ENCODE measurements around the gene PLAC1.

The PLAC1 gene

DNA sequence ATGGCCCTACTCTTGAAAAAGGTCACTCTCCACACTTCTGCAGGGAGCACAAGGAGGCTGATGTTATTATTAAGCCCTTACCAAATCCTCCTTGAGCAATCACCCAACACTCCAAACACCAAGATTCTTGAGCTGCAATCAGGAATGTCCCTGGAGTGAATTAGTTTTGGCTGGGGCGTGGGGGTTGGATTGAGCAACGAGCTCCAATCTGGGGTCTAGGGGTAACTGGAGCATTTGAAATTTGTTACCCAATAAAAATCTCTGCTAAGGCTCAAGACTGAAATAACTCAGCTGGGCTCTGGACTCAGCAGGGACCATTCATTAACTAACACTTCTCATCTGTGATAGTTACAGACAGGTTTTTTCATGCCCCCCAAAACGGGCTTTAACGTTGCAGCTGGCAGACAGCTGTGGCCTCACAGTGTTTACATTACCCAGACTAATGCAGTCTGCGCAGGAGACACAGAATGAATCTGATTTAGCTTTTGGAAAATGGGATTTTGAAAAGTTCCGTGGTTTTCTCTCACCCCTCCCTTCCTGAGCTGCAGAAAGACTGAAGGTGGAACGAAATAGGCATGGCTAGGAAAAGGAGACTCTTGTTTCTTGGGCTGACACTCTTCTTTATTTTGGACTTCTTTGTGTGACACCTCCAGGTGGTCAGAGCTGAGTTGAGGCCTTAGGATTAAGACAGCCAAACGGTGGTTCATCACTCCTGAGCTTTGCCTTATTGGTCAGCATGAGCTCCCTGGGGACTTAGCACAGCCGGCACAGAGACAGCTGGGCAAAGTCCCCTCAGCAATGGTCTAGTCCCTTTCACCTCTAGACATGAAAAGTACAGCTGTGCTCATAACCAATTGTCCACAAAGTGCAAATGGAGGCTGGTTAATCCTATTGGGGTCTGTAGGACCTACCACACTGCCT, 26.6 kb downstream of the PLAC1 start:
- no peak overlapping the region for H3K4me3 ChIP-seq (ENCODE audit: low read length)
- peaks cover 20% of the 10 kb centered on the region for H3K4me1 ChIP-seq (ENCODE audit: control insufficient read depth, insufficient read depth, low read length)
- no peaks in the 10 kb centered on the region for H3K36me3 ChIP-seq (ENCODE audit: control insufficient read depth, insufficient read depth, low read length, severe bottlenecking)
- peaks cover 12% of the 10 kb centered on the region for H3K27me3 ChIP-seq (replicated peaks; ENCODE audit: control insufficient read depth, insufficient read depth, low read length)
- DNase-seq (ENCODE audit: low read depth) = peak; percentile 75
- no peaks in the 10 kb centered on the region for H3K9me3 ChIP-seq (ENCODE audit: control insufficient read depth, low read length)
- H3K9ac ChIP-seq (ENCODE audit: low read length) = no peak overlapping the region

- Histone ChIP-seq H3K36me3 (ENCODE audit: control insufficient read depth, insufficient read depth, low read length, severe bottlenecking) (no peaks in the 10 kb centered on the region), H3K4me3 (ENCODE audit: low read length) (no peak overlapping the region), H3K9ac (ENCODE audit: low read length) (no peak overlapping the region), H3K4me1 (ENCODE audit: control insufficient read depth, insufficient read depth, low read length) (peaks cover 32% of the 10 kb centered on the region), H3K27me3 (replicated peaks; ENCODE audit: control insufficient read depth, insufficient read depth, low read length) (peaks cover 10% of the 10 kb centered on the region), H3K9me3 (ENCODE audit: control insufficient read depth, low read length) (no peaks in the 10 kb centered on the region)
- no peak for DNase-seq (ENCODE audit: low read depth)
Measured at GRCh38 chrX:134628663-134629062, 29.6 kb downstream of the PLAC1 start.

GRCh38 chrX:134626434-134626833, 31.8 kb downstream of the PLAC1 start:
- H3K9me3 ChIP-seq (ENCODE audit: control insufficient read depth, low read length) = no peaks in the 10 kb centered on the region
- peaks cover 37% of the 10 kb centered on the region for H3K4me1 ChIP-seq (ENCODE audit: control insufficient read depth, insufficient read depth, low read length)
- H3K9ac ChIP-seq (ENCODE audit: low read length) = no peak overlapping the region
- no peak overlapping the region for H3K4me3 ChIP-seq (ENCODE audit: low read length)
- DNase-seq (ENCODE audit: low read depth) = no peak
- no peaks in the 10 kb centered on the region for H3K36me3 ChIP-seq (ENCODE audit: control insufficient read depth, insufficient read depth, low read length, severe bottlenecking)
- H3K27me3 ChIP-seq (replicated peaks; ENCODE audit: control insufficient read depth, insufficient read depth, low read length) = peaks cover 4% of the 10 kb centered on the region

- DNase-seq (ENCODE audit: low read depth) = no peak
- peaks cover 4% of the 10 kb centered on the region for H3K27me3 ChIP-seq (replicated peaks; ENCODE audit: control insufficient read depth, insufficient read depth, low read length)
- no peak overlapping the region for H3K9ac ChIP-seq (ENCODE audit: low read length)
- H3K9me3 ChIP-seq (ENCODE audit: control insufficient read depth, low read length) = no peaks in the 10 kb centered on the region
- no peaks in the 10 kb centered on the region for H3K36me3 ChIP-seq (ENCODE audit: control insufficient read depth, insufficient read depth, low read length, severe bottlenecking)
- H3K4me1 ChIP-seq (ENCODE audit: control insufficient read depth, insufficient read depth, low read length) = peaks cover 32% of the 10 kb centered on the region
- no peak overlapping the region for H3K4me3 ChIP-seq (ENCODE audit: low read length)
Measured at GRCh38 chrX:134625315-134625718, 33.0 kb downstream of the PLAC1 start.

DNA sequence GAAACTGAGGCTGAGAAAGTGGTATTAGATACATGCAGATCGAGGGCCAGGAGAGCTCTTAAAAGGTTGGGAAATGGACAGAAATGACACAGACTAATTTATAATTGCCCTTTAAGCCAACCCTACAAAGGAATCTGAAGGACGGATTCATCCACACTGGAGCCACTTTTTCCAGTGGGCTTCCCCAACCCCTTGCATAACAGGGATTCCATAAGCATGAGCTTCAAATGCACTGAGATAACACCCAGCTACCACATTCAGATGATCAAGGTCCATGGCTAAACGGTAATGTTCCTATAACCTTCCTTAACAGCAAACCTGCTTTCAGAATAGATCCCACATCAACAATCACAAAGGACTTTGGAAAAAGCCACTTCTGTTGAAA, 34.2 kb downstream of the PLAC1 start:
- Histone ChIP-seq H3K4me3 (ENCODE audit: low read length) (no peak overlapping the region), H3K9ac (ENCODE audit: low read length) (no peak overlapping the region), H3K36me3 (ENCODE audit: control insufficient read depth, insufficient read depth, low read length, severe bottlenecking) (no peaks in the 10 kb centered on the region), H3K9me3 (ENCODE audit: control insufficient read depth, low read length) (no peaks in the 10 kb centered on the region), H3K4me1 (ENCODE audit: control insufficient read depth, insufficient read depth, low read length) (peaks cover 32% of the 10 kb centered on the region), H3K27me3 (replicated peaks; ENCODE audit: control insufficient read depth, insufficient read depth, low read length) (no peaks in the 10 kb centered on the region)
- no peak for DNase-seq (ENCODE audit: low read depth)

GRCh38 chrX:134623293-134624045, 34.8 kb downstream of the PLAC1 start:
- H3K9me3 ChIP-seq (ENCODE audit: control insufficient read depth, low read length) = no peaks in the 10 kb centered on the region

DNA sequence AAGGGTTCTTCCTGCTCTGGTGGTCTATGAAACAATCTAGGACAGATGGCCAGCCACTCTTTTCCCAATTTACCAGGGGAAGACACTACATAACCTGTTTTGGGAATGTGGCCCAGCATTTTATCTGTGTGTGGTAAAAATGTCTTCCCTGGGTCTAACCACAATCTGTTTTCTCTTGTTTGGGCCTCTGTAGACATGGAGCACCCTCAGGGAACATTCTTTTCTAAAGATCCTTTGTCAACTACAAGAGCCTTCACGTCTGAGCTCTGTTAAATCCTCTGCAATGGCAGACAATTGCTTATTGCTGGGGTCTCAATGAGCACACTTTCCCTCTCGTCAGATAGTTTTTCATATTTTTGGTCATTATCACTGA, 35.5 kb downstream of the PLAC1 start:
- Histone ChIP-seq H3K36me3 (ENCODE audit: control insufficient read depth, insufficient read depth, low read length, severe bottlenecking) (no peaks in the 10 kb centered on the region), H3K9me3 (ENCODE audit: control insufficient read depth, low read length) (no peaks in the 10 kb centered on the region), H3K27me3 (replicated peaks; ENCODE audit: control insufficient read depth, insufficient read depth, low read length) (no peaks in the 10 kb centered on the region), H3K4me1 (ENCODE audit: control insufficient read depth, insufficient read depth, low read length) (peaks cover 32% of the 10 kb centered on the region), H3K9ac (ENCODE audit: low read length) (no peak overlapping the region), H3K4me3 (ENCODE audit: low read length) (no peak overlapping the region)
- DNase-seq (ENCODE audit: low read depth) = no peak

More at GRCh38 chrX:134623293-134624045, 34.8 kb downstream of the PLAC1 start:
- Histone ChIP-seq H3K4me3 (ENCODE audit: low read length) (no peak overlapping the region), H3K4me1 (ENCODE audit: control insufficient read depth, insufficient read depth, low read length) (peaks cover 32% of the 10 kb centered on the region), H3K36me3 (ENCODE audit: control insufficient read depth, insufficient read depth, low read length, severe bottlenecking) (no peaks in the 10 kb centered on the region), H3K9ac (ENCODE audit: low read length) (no peak overlapping the region), H3K27me3 (replicated peaks; ENCODE audit: control insufficient read depth, insufficient read depth, low read length) (no peaks in the 10 kb centered on the region)
- DNase-seq (ENCODE audit: low read depth) = no peak

- H3K27me3 ChIP-seq (replicated peaks; ENCODE audit: control insufficient read depth, insufficient read depth, low read length) = no peaks in the 10 kb centered on the region
- H3K9me3 ChIP-seq (ENCODE audit: control insufficient read depth, low read length) = no peaks in the 10 kb centered on the region
- H3K4me3 ChIP-seq (ENCODE audit: low read length) = peak overlapping the region; percentile 56
- H3K36me3 ChIP-seq (ENCODE audit: control insufficient read depth, insufficient read depth, low read length, severe bottlenecking) = no peaks in the 10 kb centered on the region
- H3K9ac ChIP-seq (ENCODE audit: low read length) = no peak overlapping the region
- DNase-seq (ENCODE audit: low read depth) = peak; percentile 75
- H3K4me1 ChIP-seq (ENCODE audit: control insufficient read depth, insufficient read depth, low read length) = peaks cover 32% of the 10 kb centered on the region
Measured at GRCh38 chrX:134622056-134622812, 36.0 kb downstream of the PLAC1 start.

- H3K27me3 ChIP-seq (replicated peaks; ENCODE audit: control insufficient read depth, insufficient read depth, low read length) = no peaks in the 10 kb centered on the region
- no peaks in the 10 kb centered on the region for H3K9me3 ChIP-seq (ENCODE audit: control insufficient read depth, low read length)
Measured at GRCh38 chrX:134619838-134620237, 38.4 kb downstream of the PLAC1 start.

DNA sequence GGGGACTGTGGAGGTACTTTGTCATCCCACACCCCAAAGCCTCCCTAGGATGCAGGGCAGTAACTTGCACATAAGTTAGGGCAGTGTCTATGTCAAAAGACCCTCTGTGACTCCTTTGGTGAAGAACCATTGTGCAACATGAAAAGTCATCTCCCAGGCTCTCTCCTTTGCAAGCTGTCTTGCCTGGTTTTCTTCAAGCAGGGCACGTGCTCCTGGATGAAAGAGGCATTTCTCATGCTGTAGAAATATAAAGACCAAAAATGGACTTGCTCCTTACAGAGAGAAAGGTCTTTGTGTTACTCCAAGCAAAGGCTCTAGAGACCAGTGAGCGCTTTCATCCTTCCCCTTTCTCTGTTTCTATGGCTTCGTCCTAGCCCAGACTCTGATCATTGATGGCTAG, 44.9 kb downstream of the PLAC1 start:
- Histone ChIP-seq H3K9ac (ENCODE audit: low read length) (no peak overlapping the region), H3K4me3 (ENCODE audit: low read length) (no peak overlapping the region), H3K27me3 (replicated peaks; ENCODE audit: control insufficient read depth, insufficient read depth, low read length) (no peaks in the 10 kb centered on the region), H3K36me3 (ENCODE audit: control insufficient read depth, insufficient read depth, low read length, severe bottlenecking) (no peaks in the 10 kb centered on the region), H3K4me1 (ENCODE audit: control insufficient read depth, insufficient read depth, low read length) (no peaks in the 10 kb centered on the region), H3K9me3 (ENCODE audit: control insufficient read depth, low read length) (no peaks in the 10 kb centered on the region)
- no peak for DNase-seq (ENCODE audit: low read depth)

More at GRCh38 chrX:134619838-134620237, 38.4 kb downstream of the PLAC1 start:
- Histone ChIP-seq H3K4me3 (ENCODE audit: low read length) (no peak overlapping the region), H3K36me3 (ENCODE audit: control insufficient read depth, insufficient read depth, low read length, severe bottlenecking) (no peaks in the 10 kb centered on the region), H3K4me1 (ENCODE audit: control insufficient read depth, insufficient read depth, low read length) (peaks cover 17% of the 10 kb centered on the region), H3K9ac (ENCODE audit: low read length) (no peak overlapping the region)
- no peak for DNase-seq (ENCODE audit: low read depth)

GRCh38 chrX:134608153-134608552, 50.1 kb downstream of the PLAC1 start:
- DNase-seq (ENCODE audit: low read depth) = no peak
- no peaks in the 10 kb centered on the region for H3K27me3 ChIP-seq (replicated peaks; ENCODE audit: control insufficient read depth, insufficient read depth, low read length)
- no peak overlapping the region for H3K9ac ChIP-seq (ENCODE audit: low read length)
- no peak overlapping the region for H3K4me3 ChIP-seq (ENCODE audit: low read length)
- H3K9me3 ChIP-seq (ENCODE audit: control insufficient read depth, low read length) = no peaks in the 10 kb centered on the region
- H3K36me3 ChIP-seq (ENCODE audit: control insufficient read depth, insufficient read depth, low read length, severe bottlenecking) = no peaks in the 10 kb centered on the region
- H3K4me1 ChIP-seq (ENCODE audit: control insufficient read depth, insufficient read depth, low read length) = peaks cover 17% of the 10 kb centered on the region
